HG03442 (cell line): ENCODE data around the gene SNX21.

Source experiments
- ATAC-seq: cut with Tn5 transposase; IDR thresholded peaks from one replicate; pipeline ENCODE4 v1.9.1; 2021; ENCODE audit warnings: mild to moderate bottlenecking, moderate library complexity; ENCODE audit not compliant: unreplicated experiment

Gene SNX21

GRCh38 chr20:45878076-45878761 lies 44.6 kb downstream of the SNX21 start:
- no peak for ATAC-seq

- ATAC-seq = peak; percentile 93
Measured at GRCh38 chr20:45880988-45881788, 47.6 kb downstream of the SNX21 start, which contains the start of gene ZSWIM1. ZSWIM1 (plus strand) TSS chr20:45881227; CDS start chr20:45882593, 1,366 bp downstream.

DNA sequence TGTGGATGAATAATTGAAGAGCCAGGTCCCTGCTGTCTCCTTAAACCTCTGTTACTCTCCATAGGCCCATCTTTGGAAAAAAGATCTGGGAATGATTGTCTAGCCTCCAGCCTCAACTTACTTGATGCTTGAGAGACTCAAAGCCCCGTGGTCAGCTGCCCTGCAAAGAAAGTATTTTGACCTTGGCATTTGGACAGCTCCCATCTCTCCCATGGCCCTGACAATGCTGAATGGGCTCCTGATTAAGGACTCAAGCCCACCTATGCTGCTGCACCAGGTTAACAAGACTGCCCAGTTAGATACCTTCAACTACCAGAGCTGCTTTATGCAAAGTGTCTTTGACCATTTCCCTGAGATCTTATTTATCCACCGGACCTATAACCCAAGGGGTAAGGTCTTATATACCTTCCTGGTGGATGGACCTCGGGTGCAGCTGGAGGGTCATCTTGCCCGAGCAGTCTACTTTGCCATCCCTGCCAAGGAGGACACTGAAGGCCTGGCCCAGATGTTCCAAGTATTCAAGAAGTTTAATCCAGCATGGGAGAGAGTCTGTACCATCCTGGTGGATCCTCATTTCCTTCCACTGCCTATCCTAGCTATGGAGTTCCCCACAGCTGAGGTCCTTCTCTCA lies 49.0 kb downstream of the SNX21 start:
- no peak for ATAC-seq

- no peak for ATAC-seq
Measured at GRCh38 chr20:45883100-45883469, 49.5 kb downstream of the SNX21 start.

DNA sequence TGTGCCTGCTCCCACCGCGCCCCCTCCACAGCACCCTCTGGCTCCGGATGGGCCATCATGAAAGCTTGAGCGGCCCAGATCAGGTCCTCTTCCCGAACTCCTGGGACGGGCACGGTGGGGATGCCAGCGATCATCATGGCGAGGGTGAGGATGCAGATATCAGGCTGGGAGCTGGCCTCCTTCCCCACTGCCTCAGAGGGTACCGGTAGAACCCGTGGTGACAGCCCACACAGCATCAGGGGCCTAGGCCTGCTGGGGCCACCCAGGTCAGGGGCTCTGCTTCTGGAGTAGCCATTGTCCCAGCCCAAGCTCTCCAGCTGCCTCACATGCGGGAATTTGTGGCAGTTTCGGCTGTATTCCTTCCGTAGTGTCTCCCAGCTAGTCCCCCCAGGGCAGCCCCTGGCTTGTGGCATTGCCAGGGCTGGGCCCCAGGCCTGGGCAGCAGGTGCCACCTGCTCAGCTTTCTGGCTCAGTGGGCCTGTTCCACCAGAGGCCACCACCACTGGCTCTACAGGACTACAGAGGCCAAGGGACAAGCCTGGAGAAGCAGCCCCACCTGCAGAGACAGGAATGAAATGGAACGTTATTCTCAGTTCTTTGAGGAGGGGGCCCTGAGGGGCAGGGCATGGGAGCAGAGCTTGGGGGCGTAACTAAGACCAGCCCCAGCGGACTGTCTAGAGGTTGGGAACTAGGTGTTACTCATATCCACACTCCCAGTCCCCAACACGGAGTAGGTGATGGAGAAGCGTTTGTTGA lies 53.2 kb downstream of the SNX21 start:
- ATAC-seq = no peak

DNA sequence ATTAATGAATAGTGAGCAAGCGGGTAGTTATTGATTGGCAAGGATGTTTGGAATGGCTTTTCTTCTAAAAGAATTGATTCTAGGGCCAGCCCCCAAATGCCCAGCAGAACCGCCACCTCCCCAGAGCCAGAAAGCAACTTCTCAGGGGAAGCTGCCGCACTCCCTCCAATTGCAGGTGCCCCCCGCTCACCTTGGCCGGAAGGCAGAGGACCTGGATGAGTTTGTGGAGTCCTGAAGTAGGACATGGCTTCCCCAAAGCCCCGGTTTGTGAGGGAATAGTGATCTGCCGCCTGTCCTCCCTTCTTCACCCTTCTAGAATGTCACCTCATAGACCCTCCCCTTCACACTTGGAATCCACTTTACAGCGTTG lies 53.7 kb downstream of the SNX21 start, which contains the start of gene SPATA25:
SPATA25 (minus strand) TSS at position 277 of the 370 bp plus-strand sequence; CDS start at position 245, 32 bp downstream.
- ATAC-seq = no peak

GRCh38 chr20:45888681-45889080 lies 55.1 kb downstream of the SNX21 start:
- ATAC-seq = no peak

DNA sequence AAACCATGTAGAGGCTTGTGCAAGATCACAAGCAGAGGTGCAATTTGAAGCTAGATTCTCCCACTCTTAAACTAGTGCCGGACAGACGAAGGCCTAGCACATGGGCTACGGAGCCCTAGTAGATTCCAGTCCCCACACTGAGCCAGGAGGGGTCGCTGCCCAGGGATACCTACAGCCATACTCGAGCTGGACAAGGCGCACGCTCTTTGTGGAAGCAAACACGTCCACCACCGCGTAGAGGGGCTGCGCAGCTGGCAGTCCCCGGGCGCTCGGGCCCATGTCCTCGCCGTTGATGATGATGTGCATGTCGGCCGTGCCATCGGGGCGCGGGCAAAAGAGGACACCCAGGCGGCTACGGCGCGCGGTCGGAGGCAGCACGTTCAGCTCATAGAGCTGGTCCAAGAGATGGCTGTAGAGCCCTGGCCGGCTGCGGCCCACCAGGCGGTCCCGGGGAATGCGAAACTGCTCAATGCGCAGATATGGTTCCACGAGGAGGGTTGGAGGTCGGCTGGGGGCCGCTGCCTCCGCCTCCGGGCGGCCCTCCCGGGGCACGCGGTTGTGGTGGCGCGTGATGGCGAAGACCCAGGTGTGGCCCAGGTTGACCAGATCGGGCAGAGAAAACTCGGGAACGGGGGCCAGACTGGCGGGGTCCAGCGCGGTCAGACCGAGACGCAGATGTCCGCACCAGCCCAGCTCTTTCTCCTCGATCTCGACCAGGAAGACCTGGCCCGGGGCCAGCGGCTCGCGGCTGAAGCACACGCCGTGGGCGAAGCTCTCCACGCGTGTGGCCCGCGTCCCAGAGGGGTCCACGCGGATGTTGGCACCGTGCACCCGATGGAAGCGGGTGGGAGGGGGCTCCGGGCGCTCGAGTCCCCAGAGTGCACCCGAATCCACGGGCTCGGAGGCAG lies 56.7 kb downstream of the SNX21 start:
- peak; percentile 27 for ATAC-seq

DNA sequence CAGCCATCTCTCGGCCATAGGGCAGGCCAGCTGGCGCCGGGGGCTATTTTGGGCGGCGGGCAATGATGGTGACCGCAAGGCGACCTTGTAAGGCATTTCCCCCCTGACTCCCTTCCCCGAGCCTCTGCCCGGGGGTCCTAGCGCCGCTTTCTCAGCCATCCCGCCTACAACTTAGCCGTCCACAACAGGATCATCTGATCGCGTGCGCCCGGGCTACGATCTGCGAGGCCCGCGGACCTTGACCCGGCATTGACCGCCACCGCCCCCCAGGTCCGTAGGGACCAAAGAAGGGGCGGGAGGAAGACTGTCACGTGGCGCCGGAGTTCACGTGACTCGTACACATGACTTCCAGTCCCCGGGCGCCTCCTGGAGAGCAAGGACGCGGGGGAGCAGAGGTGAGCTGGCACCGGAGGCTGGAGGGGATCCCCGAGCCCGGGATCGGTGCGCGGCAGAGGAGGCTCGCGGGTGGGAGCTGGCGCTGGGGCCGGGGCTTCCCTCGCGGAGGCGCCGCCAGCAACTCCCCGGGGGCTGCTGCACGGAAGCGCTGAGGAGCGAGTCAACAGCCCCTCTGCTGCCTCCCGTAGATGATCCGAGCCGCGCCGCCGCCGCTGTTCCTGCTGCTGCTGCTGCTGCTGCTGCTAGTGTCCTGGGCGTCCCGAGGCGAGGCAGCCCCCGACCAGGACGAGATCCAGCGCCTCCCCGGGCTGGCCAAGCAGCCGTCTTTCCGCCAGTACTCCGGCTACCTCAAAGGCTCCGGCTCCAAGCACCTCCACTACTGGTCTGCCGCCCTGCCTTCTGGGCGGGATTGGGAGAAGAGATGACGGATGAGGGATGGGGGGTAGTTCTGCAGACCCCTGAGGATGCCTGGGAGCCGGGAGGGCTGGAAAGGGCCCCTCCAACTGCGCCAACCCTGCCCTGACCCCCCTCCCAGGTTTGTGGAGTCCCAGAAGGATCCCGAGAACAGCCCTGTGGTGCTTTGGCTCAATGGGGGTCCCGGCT lies 57.7 kb downstream of the SNX21 start, which contains the start of the genes CTSA and NEURL2:
CTSA (plus strand) TSS at position 351 of the 999 bp plus-strand sequence; CDS start at position 585, 234 bp downstream.
NEURL2 (minus strand) TSS at position 224 of the 999 bp plus-strand sequence; CDS start at position 7, 217 bp downstream.
- peak; percentile 80 for ATAC-seq

DNA sequence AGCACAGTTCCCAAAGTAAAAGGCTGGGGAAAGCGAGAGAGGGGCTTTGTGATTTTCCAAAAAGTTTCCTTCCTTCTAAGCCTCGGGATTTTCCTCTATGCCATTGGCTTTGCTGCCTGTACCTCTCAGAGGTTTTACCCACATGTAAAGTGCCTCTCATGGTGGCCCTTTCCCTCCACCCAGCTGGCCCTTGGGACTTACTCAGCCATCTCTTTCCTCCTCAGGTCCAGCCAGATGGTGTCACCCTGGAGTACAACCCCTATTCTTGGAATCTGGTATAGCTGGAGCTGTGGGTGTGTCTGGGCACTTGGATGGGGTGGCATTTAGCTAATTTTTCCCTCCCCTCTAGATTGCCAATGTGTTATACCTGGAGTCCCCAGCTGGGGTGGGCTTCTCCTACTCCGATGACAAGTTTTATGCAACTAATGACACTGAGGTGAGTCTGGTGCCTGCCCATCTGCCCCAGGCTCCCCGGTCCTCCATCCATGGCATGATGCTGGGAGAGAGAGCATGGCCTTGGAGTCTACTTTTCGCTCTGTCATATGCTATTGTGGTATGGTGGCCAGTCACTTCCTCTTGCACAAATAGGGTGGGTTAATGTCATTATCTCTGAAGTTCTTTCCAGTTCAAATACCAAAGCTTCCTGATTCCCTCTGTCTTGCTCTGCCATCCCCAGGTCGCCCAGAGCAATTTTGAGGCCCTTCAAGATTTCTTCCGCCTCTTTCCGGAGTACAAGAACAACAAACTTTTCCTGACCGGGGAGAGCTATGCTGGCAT lies 58.6 kb downstream of the SNX21 start:
- no peak for ATAC-seq
